Measurements from ENCODE around the gene ATP5MG. TPM values are rescaled to one million over a fixed set of nuclear protein-coding genes. Genes with fewer than 3 reads are reported as not detected.

ATP5MG gene
- total and polyA plus RNA-seq, 2 of the 8 experiments (the other 6 are each of a cell fraction or from before 2014, with no cell fraction given) = 237 to 464 TPM

DNA sequence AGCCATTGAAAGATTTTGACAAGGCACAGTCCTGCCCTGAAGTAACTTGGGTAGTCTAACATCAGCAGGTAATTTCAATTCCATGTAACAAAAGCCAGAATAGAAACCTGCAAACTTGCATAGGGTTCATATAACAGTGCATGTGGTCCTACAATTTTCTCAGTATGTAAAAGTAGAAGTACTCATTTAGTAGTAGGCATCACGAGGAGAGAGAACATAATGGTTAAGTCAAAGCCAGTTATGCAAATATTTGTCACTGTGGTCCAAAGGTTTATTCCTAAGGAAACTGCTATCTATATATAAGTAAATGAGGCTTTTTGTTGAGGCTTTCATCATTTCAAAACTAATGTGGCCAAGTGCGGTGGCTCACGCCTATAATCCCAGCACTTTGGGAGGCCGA lies 10.1 kb downstream of the ATP5MG start:
- H3K27ac ChIP-seq (ENCODE audit: low read depth, low read length) = no peak overlapping the region
- ChIA-PET POLR2A (ENCODE audit: partially characterized antibody) (interaction anchor here (0.8 to 2.4 kb wide), 4 partner anchors 9 to 24 kb away, joined by 3 to 13 read pairs (median 4); partner anchors contain the start of gene KMT2A), CTCF (ENCODE audit: partially characterized antibody) (no interaction called here)
- H3K56ac ChIP-seq (replicated peaks; ENCODE audit: insufficient read length, low read depth, low read length) = no peak overlapping the region
- H4K5ac ChIP-seq (ENCODE audit: insufficient read length, low read depth, low read length) = no peak overlapping the region
- H3K4ac ChIP-seq (replicated peaks; ENCODE audit: insufficient read length, low read depth, low read length) = no peak overlapping the region
- peaks cover 0 to 4% (median 2%) of the 10 kb centered on the region in 4 experiments; a peak in 3 of 7 replicates for H3K4me1 ChIP-seq (replicated peaks in 1 of 4; ENCODE audit: control insufficient read depth in 3 of 4, insufficient read depth in 4 of 4, low read length in 3 of 4)
- H3K23me2 ChIP-seq (ENCODE audit: low read depth, low read length) = no peaks in the 10 kb centered on the region
- H2BK5ac ChIP-seq (ENCODE audit: low read depth, low read length) = no peak overlapping the region
- no peak overlapping the region for H2AFZ ChIP-seq (ENCODE audit: low read length)
- DNase-seq (ENCODE audit: low read depth in 1 of 2, low spot score in 2 of 2) (no peak), FAIRE-seq (no peak)
- no peak overlapping the region for H3K9ac ChIP-seq (replicated peaks in 1 of 4; ENCODE audit: extremely low read depth in 1 of 4, low read depth in 3 of 4, low read length in 3 of 4)
- peaks cover 2% of the 10 kb centered on the region in 2 experiments for H4K20me1 ChIP-seq (replicated peaks in 1 of 2; ENCODE audit: control insufficient read depth in 1 of 2, insufficient read depth in 2 of 2, low read length in 2 of 2)
- no peaks in the 10 kb centered on the region for H3K9me3 ChIP-seq (ENCODE audit: insufficient read depth in 2 of 2, low read depth in 1 of 2, low read length in 1 of 2)
- H2BK12ac ChIP-seq (ENCODE audit: low read depth, low read length) = no peak overlapping the region
- no peak overlapping the region for H4K8ac ChIP-seq (ENCODE audit: extremely low read depth, insufficient read depth, low read length)
- no peak overlapping the region for H3K23ac ChIP-seq (ENCODE audit: insufficient read length)
- H4K91ac ChIP-seq (replicated peaks; ENCODE audit: insufficient read length, low read length) = no peak overlapping the region
- H3K14ac ChIP-seq (ENCODE audit: insufficient read length) = no peak overlapping the region
- no peaks in the 10 kb centered on the region for H3K79me1 ChIP-seq (ENCODE audit: low read depth, low read length)
- H2AK5ac ChIP-seq (ENCODE audit: low read depth, low read length) = no peak overlapping the region
- H2BK120ac ChIP-seq (replicated peaks; ENCODE audit: low read depth, low read length) = no peak overlapping the region
- 96% methylated on average over 4 of the region's 4 CpGs; no CpG with 5 or more reads in 1 of the 2 experiments for WGBS, 2 experiments (ENCODE audit: extremely low coverage in 1 of 2, insufficient coverage in 1 of 2, insufficient read length in 1 of 2, insufficient replicate concordance in 2 of 2, low coverage in 1 of 2, low lambda C conversion rate in 2 of 2, missing lambda C conversion rate in 1 of 2)
- no peaks in the 10 kb centered on the region for H3K27me3 ChIP-seq (replicated peaks in 1 of 4; ENCODE audit: control insufficient read depth in 3 of 4, extremely low read depth in 1 of 4, insufficient read depth in 3 of 4, low read length in 3 of 4)
- no peak for TF ChIP-seq TAF7 (optimal IDR thresholded peaks at IDR 0.05; ENCODE audit: borderline replicate concordance, low read depth, low read length)
- no peak for TF ChIP-seq CEBPB (IDR thresholded peaks at IDR 0.05; ENCODE audit: low read depth, low read length)
- no peak for TF ChIP-seq RNF2 (IDR thresholded peaks at IDR 0.05; ENCODE audit: borderline replicate concordance, low read depth, low read length, missing control alignments, poor library complexity, severe bottlenecking)
- TF ChIP-seq YY1 (IDR thresholded peaks at IDR 0.05; ENCODE audit: low read depth, low read length) = no peak
- no peak for TF ChIP-seq ASH2L (IDR thresholded peaks at IDR 0.05; ENCODE audit: low read length)
- no peak for TF ChIP-seq HDAC2 (IDR thresholded peaks at IDR 0.05; ENCODE audit: borderline replicate concordance in 1 of 2, low read depth in 2 of 2, low read length in 2 of 2)
- TF ChIP-seq RAD21 (IDR thresholded peaks at IDR 0.05 in 1 of 2, conservative IDR thresholded peaks at IDR 0.05 in 1 of 2; ENCODE audit: low read depth in 2 of 2, low read length in 2 of 2) = no peak
- H3K79me2 ChIP-seq (ENCODE audit: control insufficient read depth in 1 of 2, insufficient read depth in 2 of 2, low read length in 2 of 2) = peaks cover 3 to 14% of the 10 kb centered on the region in 2 experiments; a peak in 3 of 4 replicates
- no peak overlapping the region for H3K18ac ChIP-seq (ENCODE audit: extremely low read depth, low read length)
- H3K4me3 ChIP-seq (ENCODE audit: extremely low read depth in 1 of 4, insufficient read depth in 2 of 4, low read depth in 3 of 4, low read length in 4 of 4) = no peak overlapping the region
- H2BK20ac ChIP-seq (ENCODE audit: low read length) = no peak overlapping the region
- H2BK15ac ChIP-seq (ENCODE audit: low read length) = no peak overlapping the region
- no peak overlapping the region for H3K4me2 ChIP-seq (ENCODE audit: insufficient read depth in 1 of 2, low read depth in 2 of 2, low read length in 2 of 2)
- peaks cover 6 to 28% (median 9%) of the 10 kb centered on the region in 4 experiments for H3K36me3 ChIP-seq (ENCODE audit: control insufficient read depth in 2 of 4, insufficient read depth in 4 of 4, low read length in 3 of 4)
